ENCODE results near the gene KLC3.

The KLC3 gene

GRCh38 chr19:45357445-45357783 lies 16.9 kb downstream of the KLC3 start:
- Histone ChIP-seq H3K4me1 (ENCODE audit: control insufficient read depth, low read length) (no peaks in the 10 kb centered on the region), H3K4me3 (ENCODE audit: low read length) (no peak overlapping the region), H3F3A (ENCODE audit: control insufficient read depth, insufficient read depth) (no peaks in the 10 kb centered on the region), H3K4me2 (ENCODE audit: low read length) (no peak overlapping the region), H3K79me2 (ENCODE audit: control insufficient read depth, low read length) (no peaks in the 10 kb centered on the region), H3K9me2 (replicated peaks; ENCODE audit: control insufficient read depth, low read length) (no peaks in the 10 kb centered on the region), H3K27me3 (ENCODE audit: control insufficient read depth, low read length) (no peaks in the 10 kb centered on the region), H3K36me3 (ENCODE audit: control insufficient read depth, low read length) (peaks cover 20% of the 10 kb centered on the region), H3K9me3 (ENCODE audit: control insufficient read depth, insufficient read depth, low read length) (no peaks in the 10 kb centered on the region), H3K27ac (ENCODE audit: low read depth, low read length) (no peak overlapping the region), H4K20me1 (ENCODE audit: control insufficient read depth, insufficient read depth, low read depth, low read length) (no peaks in the 10 kb centered on the region)
- TF ChIP-seq, protein P1, sequence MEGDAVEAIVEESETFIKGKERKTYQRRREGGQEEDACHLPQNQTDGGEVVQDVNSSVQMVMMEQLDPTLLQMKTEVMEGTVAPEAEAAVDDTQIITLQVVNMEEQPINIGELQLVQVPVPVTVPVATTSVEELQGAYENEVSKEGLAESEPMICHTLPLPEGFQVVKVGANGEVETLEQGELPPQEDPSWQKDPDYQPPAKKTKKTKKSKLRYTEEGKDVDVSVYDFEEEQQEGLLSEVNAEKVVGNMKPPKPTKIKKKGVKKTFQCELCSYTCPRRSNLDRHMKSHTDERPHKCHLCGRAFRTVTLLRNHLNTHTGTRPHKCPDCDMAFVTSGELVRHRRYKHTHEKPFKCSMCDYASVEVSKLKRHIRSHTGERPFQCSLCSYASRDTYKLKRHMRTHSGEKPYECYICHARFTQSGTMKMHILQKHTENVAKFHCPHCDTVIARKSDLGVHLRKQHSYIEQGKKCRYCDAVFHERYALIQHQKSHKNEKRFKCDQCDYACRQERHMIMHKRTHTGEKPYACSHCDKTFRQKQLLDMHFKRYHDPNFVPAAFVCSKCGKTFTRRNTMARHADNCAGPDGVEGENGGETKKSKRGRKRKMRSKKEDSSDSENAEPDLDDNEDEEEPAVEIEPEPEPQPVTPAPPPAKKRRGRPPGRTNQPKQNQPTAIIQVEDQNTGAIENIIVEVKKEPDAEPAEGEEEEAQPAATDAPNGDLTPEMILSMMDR (IDR thresholded peaks at IDR 0.05; ENCODE audit: low read depth, low read length, poor library complexity, severe bottlenecking): no peak
- TF ChIP-seq EZH2phosphoT487 (IDR thresholded peaks at IDR 0.05; ENCODE audit: borderline replicate concordance, low read length): no peak

- no peaks in the 10 kb centered on the region for H3K9me2 ChIP-seq (replicated peaks; ENCODE audit: control insufficient read depth, low read length)
- no peak overlapping the region for H3K4me2 ChIP-seq (ENCODE audit: low read length)
- H3K27me3 ChIP-seq (ENCODE audit: control insufficient read depth, low read length): no peaks in the 10 kb centered on the region
- no peaks in the 10 kb centered on the region for H3K4me1 ChIP-seq (ENCODE audit: control insufficient read depth, low read length)
- H3K27ac ChIP-seq (ENCODE audit: low read depth, low read length): no peak overlapping the region
- H3F3A ChIP-seq (ENCODE audit: control insufficient read depth, insufficient read depth): no peaks in the 10 kb centered on the region
- H3K9me3 ChIP-seq (ENCODE audit: control insufficient read depth, insufficient read depth, low read length): no peaks in the 10 kb centered on the region
- TF ChIP-seq, protein P1 (IDR thresholded peaks at IDR 0.05; ENCODE audit: low read depth, low read length, poor library complexity, severe bottlenecking): no peak
- no peak for TF ChIP-seq EZH2phosphoT487 (IDR thresholded peaks at IDR 0.05; ENCODE audit: borderline replicate concordance, low read length)
- peaks cover 19% of the 10 kb centered on the region for H3K36me3 ChIP-seq (ENCODE audit: control insufficient read depth, low read length)
- no peak overlapping the region for H3K4me3 ChIP-seq (ENCODE audit: low read length)
- no peaks in the 10 kb centered on the region for H4K20me1 ChIP-seq (ENCODE audit: control insufficient read depth, insufficient read depth, low read depth, low read length)
- no peaks in the 10 kb centered on the region for H3K79me2 ChIP-seq (ENCODE audit: control insufficient read depth, low read length)
These were observed 17.8 kb downstream of the KLC3 start for GRCh38 chr19:45358213-45358792.

DNA sequence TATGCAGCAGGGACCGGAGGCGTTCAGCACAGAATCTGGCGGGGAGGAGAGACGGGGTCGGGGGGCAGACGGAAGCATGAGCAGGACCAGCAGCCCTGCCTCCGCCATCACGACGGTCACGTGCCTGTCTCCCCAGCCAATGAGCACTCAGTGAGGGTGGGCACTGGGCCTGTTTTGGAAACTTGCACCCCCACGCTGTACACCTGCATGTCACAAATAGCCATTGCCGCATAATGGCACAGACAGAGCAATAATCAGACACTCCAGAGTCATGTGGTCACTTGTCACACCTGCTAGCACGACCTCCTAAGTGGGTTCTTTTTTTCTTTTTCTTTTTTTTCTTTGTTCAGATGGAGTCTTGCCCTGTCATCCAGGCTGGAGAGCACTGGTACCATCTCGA lies 21.1 kb downstream of the KLC3 start:
- Histone ChIP-seq H3K4me3 (ENCODE audit: low read length) (no peak overlapping the region), H3K36me3 (ENCODE audit: control insufficient read depth, low read length) (peaks cover 13% of the 10 kb centered on the region), H3K9me3 (ENCODE audit: control insufficient read depth, insufficient read depth, low read length) (no peaks in the 10 kb centered on the region), H3K4me1 (ENCODE audit: control insufficient read depth, low read length) (no peaks in the 10 kb centered on the region), H3K4me2 (ENCODE audit: low read length) (no peak overlapping the region), H3K27ac (ENCODE audit: low read depth, low read length) (no peak overlapping the region), H4K20me1 (ENCODE audit: control insufficient read depth, insufficient read depth, low read depth, low read length) (no peaks in the 10 kb centered on the region), H3F3A (ENCODE audit: control insufficient read depth, insufficient read depth) (no peaks in the 10 kb centered on the region), H3K9me2 (replicated peaks; ENCODE audit: control insufficient read depth, low read length) (no peaks in the 10 kb centered on the region), H3K79me2 (ENCODE audit: control insufficient read depth, low read length) (no peaks in the 10 kb centered on the region), H3K27me3 (ENCODE audit: control insufficient read depth, low read length) (no peaks in the 10 kb centered on the region)
- TF ChIP-seq, protein P1 (IDR thresholded peaks at IDR 0.05; ENCODE audit: low read depth, low read length, poor library complexity, severe bottlenecking): no peak
- no peak for TF ChIP-seq EZH2phosphoT487 (IDR thresholded peaks at IDR 0.05; ENCODE audit: borderline replicate concordance, low read length)
